ENCODE data around the gene RHCE.
"Not testable (repeated sequence)": the region's sequence is repeated elsewhere in the genome, so short reads cannot be mapped to it uniquely, and the experiment has no call there.

RHCE gene

DNA sequence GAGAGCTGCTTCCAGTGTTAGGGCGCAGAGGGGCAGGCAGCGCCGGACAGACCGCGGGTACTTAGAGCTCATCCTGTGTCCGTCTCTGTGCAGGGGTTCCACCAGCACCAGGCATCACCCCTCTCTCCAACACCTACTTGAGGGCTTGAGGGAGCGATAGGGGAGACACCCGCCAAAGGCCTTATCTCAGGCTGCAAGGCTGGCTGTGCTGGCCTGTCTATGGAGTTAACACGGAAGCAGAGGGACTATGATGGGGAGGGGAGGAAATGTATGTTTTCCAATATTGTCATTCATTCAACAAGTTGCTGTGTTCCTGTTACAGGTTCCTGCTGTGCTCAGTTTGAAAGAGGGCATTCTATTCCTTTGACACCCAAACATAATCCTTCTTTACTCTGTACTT lies at the start of gene RHCE:
Gene RHCE (minus strand): TSS at position 111 of the 400 bp plus-strand sequence. CDS start 39 bp downstream, at position 72.
- DNase-seq: not testable (repeated sequence)

- no peak for DNase-seq
Measured at GRCh38 chr1:25469177-25469576, 48.6 kb upstream of the RHCE start.

DNA sequence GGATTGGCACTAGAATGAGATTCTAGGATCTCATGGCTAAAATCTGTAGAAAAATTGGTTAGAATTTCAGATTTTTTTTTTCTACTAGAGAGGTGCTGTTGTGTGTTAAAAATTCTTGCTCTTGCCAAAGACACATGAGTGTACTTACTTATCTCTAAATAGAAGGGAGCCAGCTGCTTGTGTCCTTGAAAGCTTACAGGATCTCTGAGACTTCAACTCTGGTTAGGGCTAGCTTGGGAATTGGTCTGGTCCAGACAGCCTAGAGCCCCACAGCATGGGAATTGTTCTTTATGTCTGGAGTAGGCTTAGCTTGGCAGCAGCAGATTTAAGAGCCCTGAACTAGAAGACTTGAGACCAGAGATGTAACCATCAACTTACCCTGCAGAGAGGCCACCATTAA lies 47.4 kb upstream of the RHCE start:
- no peak for DNase-seq

- no peak for DNase-seq
Measured at GRCh38 chr1:25467616-25468015, 47.0 kb upstream of the RHCE start.

- DNase-seq: no peak
Measured at GRCh38 chr1:25467193-25467592, 46.6 kb upstream of the RHCE start.

GRCh38 chr1:25462732-25463131 lies 42.1 kb upstream of the RHCE start:
- no peak for DNase-seq

GRCh38 chr1:25461849-25462248 lies 41.2 kb upstream of the RHCE start:
- no peak for DNase-seq

DNA sequence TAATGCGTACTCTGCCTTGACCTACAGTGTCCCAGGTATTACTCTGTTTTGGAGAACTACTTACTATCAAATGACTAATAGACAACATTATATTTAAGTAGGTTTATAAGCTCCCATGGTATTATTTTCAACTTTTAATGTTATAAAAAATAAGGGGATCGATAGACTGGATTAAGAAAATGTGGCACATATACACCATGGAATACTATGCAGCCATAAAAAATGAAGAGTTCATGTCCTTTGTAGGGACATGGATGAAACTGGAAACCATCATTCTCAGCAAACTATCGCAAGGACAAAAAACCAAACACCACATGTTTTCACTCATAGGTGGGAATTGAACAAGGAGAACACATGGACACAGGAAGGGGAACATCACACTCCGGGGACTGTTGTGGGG lies 40.2 kb upstream of the RHCE start:
- not testable (repeated sequence) for DNase-seq

DNA sequence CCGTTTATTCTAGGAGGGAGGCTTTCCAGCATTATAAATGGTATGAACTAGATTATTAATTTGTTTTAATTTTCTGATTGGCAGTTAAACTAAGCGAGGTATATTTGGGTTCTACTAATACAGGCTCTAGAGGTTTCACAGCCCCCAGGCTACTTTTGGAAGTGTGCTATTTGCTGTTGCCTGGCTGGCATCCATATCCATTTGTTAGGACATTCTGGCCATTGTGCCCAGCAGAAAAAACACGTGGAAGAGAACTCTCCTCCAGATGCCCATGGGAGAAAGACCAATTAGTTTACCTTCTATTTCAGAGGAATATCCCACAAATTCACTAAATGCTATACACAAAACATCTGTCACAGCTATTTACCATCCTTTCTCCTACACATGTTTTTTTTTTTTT lies 39.4 kb upstream of the RHCE start:
- DNase-seq: no peak

GRCh38 chr1:25458541-25459298 lies 38.1 kb upstream of the RHCE start:
- DNase-seq: no peak

GRCh38 chr1:25456502-25456901 lies 35.9 kb upstream of the RHCE start:
- DNase-seq: no peak

DNA sequence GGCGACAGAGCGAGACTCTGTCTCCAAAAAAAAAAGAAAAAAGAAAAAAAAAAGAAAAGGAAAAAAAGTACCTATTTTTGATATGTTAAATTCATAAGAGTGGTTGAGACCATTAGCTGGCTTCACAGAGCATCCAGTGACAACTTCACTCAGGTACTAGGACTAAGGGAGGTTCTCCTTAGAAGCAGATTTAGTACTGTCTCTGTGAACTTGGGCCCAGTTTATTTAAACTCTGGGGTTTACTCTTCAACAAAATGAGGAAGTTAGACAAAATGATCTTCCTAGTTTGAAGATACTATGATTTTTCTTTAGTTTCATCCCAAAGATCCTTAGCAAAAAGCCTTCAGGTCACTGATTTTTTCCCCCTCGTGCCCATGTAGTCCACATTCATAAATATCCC lies 31.3 kb upstream of the RHCE start:
- no peak for DNase-seq

- DNase-seq: no peak
Measured at GRCh38 chr1:25450891-25451290, 30.3 kb upstream of the RHCE start.

DNA sequence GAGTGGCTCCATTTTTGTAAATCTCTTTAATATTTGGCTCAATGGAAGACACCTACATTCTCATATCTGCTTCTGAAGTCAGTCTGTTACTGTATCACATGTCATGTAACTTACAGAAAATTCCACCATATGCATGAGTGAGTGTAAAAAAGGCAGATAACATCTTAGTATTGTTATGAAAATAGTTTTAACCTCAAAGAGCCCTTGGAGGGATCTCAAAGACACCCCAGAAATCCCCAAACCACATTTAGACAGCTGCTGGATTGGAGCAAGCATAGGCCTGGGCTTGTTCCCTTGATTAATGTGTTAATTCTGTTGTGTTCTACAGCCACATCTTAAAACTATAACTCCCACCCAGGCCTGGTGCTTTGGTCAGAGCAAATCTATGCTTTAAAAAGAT lies 26.9 kb upstream of the RHCE start:
- DNase-seq: no peak

DNA sequence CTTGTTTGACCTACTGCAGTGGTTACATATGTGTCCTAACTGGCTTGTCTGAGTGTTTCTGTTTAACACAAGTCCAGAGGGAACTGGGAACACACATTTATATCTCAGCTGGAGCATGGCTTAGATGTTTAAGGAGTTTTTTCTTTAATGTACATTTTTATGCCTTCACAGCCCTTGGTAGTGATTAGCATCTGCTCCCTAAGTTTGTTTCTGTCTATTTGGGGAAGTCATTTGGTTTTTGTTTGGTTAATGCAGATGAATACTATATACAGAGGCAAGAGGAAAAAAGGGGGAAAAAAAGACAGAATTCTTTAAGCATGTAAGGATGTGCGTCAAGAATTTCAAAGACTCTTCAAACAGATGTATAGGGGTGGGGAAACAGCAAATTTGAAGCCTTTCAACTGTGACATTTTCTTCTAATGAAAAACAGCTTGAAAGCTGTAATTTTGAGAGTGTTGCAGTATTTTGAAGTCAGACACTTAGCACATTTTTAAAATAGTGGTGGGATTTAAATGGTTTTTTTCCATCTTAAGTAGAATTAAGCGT lies 25.4 kb upstream of the RHCE start:
- DNase-seq: no peak

GRCh38 chr1:25444604-25445003 lies 24.0 kb upstream of the RHCE start:
- DNase-seq: not testable (repeated sequence)

- no peak for DNase-seq
Measured at GRCh38 chr1:25443030-25443699, 22.5 kb upstream of the RHCE start.

- no peak for DNase-seq
Measured at GRCh38 chr1:25442178-25442577, 21.6 kb upstream of the RHCE start.

- no peak for DNase-seq
Measured at GRCh38 chr1:25439287-25439686, 18.7 kb upstream of the RHCE start.

- no peak for DNase-seq
Measured at GRCh38 chr1:25437672-25438071, 17.0 kb upstream of the RHCE start.

DNA sequence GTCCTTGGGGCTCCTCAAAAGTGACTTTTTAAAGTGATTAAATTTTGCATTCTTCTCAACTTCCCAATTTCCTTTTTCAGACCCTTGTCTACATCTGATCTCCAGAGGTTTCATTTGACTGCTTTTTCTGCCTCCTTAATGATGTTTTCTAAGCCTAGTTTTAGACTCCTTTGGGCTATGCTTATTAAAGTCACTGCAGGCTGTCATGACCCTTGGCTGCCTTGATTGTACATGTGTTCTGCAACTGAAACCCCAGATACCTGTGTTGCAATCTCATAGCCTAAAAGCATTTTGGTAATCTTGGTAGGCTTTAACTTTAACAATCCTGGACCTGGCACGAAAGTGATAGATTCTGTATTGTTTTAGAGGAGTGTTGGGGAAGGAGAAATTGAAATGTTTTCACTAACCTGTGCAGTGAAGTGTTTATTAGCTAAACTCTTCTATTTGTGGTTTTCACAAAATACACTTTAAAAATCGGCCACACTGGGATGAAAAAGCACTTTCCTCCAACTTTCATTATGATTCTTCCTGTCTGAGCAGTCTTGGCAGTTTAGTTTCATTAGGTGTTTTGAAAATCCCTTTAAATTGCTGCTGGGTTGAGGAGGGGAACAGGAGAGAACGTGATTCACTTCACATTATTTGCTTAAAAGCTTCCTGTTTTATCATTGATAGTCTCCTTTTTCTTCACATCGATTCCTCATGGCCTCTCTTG lies 14.9 kb upstream of the RHCE start:
- DNase-seq: no peak

- no peak for DNase-seq
Measured at GRCh38 chr1:25433389-25434186, 13.0 kb upstream of the RHCE start.
